GM19035 (cell line): ENCODE measurements around the gene DCAF8L2.
"Not testable (repeated sequence)": the region's sequence is repeated elsewhere in the genome, so short reads cannot be mapped to it uniquely, and the experiment has no call there.

ENCODE experiments used
- ATAC-seq: cut with Tn5 transposase; IDR thresholded peaks from one replicate; pipeline ENCODE4 v1.9.1; 2021; ENCODE audit not compliant: unreplicated experiment

Gene DCAF8L2

DNA sequence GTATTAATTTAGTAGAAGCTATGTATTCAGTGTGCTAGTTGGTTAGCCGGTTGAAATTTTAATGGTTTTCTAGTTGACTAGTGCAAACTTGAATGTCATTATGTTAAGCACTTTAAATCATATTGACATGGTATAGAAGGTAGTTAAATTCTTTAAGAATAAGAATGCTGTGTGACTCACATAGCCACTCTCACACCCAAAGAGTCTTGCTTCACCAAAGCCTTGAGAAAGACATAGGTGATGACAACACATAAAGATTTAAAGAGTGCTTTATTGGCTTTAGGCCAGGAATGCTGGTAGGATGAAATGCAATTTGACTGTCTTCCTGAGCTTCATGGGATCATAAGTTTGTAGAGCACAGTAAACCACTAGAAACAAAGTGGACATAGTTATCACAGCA is 85.3 kb downstream of the DCAF8L2 start:
- ATAC-seq: no peak

- no peak for ATAC-seq
These were observed 89.1 kb downstream of the DCAF8L2 start for GRCh38 chrX:27679281-27679680.

DNA sequence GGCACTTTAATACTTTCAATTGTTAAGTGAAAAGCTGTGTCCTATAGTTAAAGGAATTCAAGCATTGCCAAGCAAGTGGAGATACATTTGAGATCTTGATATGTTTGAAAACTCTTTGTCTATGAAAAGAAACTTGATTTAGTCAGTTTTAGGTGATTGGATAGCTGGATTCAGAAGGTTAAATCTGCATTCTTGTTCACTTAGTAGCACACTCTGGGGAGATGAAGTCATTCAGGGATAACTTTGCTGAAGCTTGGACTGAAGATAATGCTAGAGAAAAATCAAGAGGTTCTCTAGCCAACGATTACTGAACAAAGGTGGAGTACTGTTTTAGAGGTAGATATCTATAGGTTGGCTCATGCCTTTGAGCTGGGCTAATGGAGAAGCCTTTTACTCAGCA is 90.6 kb downstream of the DCAF8L2 start:
- ATAC-seq: no peak

DNA sequence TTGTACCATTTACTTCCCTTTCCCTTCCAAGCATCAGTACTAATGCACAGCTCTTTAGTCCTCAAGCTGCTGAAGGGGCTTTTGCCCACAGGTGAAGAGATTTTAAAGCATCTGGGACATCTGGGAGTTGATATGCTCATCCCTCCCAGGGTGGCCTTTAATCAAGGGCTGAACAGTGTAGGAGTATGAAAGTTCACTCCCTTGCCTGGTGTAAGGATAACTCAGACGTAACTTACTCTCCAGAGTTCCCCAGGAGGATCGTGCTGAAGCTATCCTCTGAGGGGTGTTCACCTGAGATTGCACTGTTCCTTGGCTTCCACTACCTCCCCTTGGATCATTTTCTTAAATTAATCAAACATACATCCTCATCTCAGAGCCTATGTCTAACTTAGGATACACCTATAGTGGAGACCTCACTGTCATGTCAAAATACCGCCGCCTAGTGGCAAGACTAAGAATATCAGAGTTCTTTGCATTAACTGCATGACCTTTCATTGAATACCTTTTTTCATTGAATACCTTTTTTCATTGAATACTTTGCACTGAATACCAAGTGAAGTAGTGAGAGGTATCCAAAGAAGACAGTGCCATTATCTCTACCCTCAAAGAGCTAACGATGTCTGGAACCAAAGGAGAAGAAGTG is 93.5 kb downstream of the DCAF8L2 start:
- not testable (repeated sequence) for ATAC-seq

DNA sequence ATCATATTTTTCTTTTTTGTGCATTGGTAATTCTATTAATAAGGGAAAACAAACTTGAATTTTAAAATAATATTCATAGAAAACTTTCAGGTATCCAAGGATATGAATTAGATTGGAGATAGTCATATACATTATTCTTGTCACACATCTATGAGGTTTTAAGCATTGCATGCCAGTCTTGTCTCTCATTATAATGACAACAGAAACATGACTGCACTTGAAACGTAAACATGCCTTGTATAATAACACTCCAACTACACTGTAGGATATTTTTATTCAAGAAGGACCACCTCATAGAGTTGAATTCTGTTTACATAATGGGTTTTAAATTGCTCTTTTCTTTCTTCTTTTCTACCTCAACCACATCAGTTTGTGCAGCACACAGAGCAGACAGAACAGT is 104.5 kb downstream of the DCAF8L2 start:
- no peak for ATAC-seq

- ATAC-seq: no peak
These were observed 116.4 kb downstream of the DCAF8L2 start for GRCh38 chrX:27706526-27706925.

DNA sequence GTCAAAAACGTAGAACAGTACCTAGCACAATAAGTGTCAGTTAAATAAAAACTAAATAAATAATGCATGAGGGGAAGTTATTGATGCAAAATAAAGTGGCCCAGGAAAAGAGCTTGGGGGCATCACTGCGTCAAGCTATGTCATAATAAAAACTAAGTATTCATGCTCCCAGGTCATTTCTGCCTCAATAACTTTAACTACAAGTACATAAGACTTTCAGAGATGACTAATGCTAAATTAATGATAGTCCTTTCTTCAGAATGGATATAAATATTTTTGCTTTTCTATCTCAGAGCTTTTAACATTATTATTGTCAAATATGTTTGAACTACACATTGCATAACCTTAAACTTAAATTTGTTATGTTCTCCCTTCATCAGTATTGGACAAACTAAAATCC is 125.5 kb downstream of the DCAF8L2 start:
- ATAC-seq: no peak

DNA sequence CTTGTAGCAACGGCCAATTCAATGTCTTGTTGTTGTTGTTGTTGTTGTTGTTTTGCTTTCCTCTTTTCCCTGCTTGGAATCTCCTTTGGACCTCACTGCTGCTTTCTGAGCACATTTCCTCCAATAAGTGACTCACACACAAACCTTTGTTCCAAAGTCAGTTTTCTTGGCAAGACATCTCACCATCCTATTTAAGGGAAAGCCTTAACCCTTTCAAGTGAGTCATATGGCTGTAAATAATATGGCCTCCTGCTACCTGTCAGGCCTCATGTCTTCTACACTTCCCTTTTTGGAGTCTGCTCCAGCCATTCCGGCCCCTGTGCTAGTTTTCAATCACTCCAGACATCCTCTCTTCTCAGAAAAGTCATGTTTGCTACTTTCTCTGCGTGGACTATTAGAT is 138.1 kb downstream of the DCAF8L2 start:
- no peak for ATAC-seq

DNA sequence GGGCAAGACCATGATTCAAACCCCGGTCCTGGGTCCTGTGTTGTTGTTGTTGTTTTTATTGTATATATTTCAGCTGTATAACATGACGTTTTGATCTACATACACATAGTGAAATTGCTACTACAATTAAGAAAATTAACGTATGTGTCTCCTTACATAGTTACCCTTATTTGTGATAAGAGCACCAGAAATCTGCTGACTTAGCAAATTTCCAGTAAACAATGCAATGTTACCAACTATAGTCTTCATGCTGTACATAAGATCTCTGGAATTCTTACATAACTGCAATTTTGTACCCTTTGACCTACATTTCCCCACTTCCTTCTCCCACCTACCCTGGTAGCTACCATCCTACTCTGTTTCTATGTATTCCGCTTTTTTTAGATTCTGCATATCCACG is 141.8 kb downstream of the DCAF8L2 start:
- ATAC-seq: no peak

- no peak for ATAC-seq
These were observed 145.8 kb downstream of the DCAF8L2 start for GRCh38 chrX:27735914-27736313.

DNA sequence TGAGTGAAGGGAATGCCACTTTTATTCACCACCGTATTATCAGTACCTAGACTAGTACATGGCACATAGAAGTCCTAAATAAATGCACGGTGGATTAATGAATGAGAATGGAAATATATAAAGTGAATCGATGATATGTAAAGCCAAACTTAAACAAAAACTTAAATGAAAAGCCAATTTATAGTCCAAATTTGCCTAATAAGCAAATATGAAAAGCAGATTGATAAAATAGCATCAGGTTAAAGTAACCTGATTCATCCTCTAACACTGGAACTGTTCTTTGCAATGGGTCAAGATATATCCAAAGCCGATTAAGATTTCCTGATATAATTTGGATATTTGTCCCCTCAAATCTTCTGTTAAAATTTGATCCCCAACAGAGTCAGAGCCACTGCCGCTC is 150.8 kb downstream of the DCAF8L2 start:
- no peak for ATAC-seq

DNA sequence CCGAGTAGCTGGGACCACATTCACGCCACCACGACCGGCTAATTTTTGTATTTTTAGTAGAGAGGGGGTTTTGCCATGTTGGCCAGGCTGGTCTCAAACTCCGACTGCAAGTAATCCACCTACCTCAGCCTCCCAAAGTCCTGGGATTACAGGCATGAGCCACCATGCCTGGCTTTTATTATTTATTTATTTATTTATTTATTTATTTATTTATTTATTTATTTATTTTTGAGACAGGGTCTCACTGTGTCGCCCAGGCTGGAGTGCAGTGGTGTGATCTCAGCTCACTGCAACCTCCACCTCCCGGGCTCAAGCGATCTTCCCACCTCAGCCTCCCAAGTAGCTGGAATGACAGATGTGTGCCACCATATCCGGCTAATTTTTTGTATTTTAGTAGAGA is 153.4 kb downstream of the DCAF8L2 start:
- ATAC-seq: not testable (repeated sequence)

DNA sequence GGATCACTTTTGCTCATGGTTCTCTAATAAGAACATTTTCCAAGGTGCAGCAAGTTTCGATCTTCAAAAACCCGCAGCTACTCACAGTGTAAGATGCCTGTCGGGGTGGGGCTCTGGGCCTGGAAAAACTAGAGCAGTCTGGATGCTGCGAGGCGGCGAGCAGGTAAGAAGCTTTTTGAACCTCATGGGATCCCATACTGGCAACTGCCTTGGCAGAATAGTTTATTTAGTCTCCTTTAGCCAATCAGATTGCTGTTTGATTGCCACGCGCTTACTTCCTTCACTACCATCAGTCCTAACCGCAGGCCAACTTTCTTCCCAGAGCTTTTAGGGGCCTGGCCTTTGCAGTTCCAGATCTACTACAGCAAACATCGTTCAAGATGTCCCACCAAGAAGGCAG is 156.4 kb downstream of the DCAF8L2 start:
- ATAC-seq: no peak

- ATAC-seq: not testable (repeated sequence)
These were observed 160.2 kb downstream of the DCAF8L2 start for GRCh38 chrX:27750298-27750697.

DNA sequence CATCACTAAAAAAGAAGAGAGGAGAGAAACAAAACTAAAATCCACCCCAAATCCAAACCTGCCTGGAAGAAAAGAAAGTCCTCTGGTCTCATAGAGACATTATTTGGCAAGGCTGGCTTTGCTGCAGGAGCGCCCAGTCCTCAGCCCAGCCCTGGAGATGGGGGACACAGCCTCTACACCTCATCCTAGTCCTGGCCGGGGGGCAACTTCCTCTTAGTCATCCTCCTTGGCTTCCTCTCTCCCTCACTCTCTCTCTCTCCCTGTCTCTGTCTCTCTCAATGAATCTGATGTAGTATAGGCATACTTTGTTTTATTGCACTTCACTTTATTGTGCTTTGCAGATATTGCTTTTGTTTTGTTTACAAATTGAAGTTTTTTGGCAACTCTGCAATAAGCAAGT is 161.8 kb downstream of the DCAF8L2 start:
- no peak for ATAC-seq

- no peak for ATAC-seq
These were observed 175.6 kb downstream of the DCAF8L2 start for GRCh38 chrX:27765718-27766117.

DNA sequence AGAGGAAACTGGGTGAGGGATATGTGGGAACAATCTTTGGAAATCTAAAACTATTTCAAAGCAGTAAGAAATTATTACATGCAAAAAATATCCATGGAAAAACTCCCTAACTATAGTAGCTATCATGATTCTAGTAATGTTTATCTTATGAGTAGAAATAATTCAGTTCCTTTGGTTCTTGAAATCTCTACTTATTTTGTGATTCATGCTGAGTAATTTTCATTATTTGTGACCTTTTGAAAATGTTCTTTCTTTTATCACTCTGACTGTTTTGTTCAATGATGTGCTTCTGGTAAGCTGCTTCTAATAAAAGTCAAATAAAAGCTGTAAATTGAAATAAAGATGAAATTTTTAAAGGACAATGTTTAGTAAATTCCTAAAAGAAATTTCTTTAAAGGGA is 177.2 kb downstream of the DCAF8L2 start:
- ATAC-seq: no peak

DNA sequence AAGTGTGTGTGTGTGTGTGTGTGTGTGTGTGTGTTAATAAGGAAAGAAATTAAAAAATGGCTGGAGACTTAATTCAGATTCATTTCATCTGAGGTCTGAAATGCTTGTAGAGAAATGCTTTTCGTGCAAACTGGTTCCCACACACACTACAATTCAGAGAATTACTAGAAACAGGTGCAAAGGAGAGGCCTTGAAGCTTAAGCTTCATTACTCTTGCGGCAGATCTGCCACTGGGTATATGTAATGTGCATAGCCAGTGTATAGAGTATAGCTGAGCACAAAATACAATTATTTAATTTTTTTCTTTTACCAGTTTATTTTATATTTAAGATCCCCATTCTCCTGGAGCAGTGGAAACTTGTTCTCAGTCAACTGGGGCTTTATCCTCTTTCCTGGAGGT is 185.8 kb downstream of the DCAF8L2 start:
- ATAC-seq: no peak

GRCh38 chrX:27796640-27797257 is 206.6 kb downstream of the DCAF8L2 start:
- ATAC-seq: no peak

- ATAC-seq: no peak
These were observed 207.4 kb downstream of the DCAF8L2 start for GRCh38 chrX:27797575-27797974.
